HG03571 (cell line): ENCODE data around the gene RNPEPL1.

Experiments
- ATAC-seq: cut with Tn5 transposase; IDR thresholded peaks from one replicate; pipeline ENCODE4 v1.9.1; 2021; ENCODE audit not compliant: unreplicated experiment

RNPEPL1 gene

DNA sequence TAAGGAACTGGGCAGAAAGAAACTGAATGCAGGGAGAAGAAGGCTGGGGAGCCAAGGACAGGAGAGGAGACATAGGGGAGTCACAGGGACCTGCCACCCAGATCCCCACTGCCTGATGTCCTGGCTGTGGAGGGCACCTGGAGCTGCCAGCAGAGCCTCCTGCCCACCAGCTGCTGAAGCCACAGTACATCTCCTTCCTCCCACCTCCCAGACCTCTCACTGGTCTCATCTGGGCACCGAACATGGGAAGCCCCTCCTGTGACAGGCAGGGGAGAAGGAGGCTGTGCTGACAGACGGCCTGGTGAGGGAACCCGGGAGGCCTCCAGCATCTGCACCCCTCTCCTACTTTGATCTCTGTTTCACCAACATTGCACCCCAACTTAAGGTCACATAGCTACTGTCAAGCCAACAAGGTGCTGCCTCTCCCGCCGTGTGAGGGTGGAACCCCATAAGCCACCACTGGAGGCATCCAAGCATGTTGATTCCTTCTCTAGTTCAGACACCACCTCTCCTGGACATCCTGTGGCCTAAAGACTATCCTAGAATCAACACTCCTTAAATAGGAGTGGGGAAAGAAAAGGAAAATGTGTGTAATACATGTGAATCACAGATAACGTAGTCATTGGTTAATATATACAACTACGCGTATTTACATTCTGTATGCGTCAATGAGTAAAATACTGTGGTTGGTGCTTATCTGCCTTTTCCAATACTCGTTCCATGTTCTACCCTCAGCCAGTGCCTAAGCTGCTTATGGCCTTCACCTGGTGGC lies 3.5 kb upstream of the RNPEPL1 start:
- no peak for ATAC-seq

DNA sequence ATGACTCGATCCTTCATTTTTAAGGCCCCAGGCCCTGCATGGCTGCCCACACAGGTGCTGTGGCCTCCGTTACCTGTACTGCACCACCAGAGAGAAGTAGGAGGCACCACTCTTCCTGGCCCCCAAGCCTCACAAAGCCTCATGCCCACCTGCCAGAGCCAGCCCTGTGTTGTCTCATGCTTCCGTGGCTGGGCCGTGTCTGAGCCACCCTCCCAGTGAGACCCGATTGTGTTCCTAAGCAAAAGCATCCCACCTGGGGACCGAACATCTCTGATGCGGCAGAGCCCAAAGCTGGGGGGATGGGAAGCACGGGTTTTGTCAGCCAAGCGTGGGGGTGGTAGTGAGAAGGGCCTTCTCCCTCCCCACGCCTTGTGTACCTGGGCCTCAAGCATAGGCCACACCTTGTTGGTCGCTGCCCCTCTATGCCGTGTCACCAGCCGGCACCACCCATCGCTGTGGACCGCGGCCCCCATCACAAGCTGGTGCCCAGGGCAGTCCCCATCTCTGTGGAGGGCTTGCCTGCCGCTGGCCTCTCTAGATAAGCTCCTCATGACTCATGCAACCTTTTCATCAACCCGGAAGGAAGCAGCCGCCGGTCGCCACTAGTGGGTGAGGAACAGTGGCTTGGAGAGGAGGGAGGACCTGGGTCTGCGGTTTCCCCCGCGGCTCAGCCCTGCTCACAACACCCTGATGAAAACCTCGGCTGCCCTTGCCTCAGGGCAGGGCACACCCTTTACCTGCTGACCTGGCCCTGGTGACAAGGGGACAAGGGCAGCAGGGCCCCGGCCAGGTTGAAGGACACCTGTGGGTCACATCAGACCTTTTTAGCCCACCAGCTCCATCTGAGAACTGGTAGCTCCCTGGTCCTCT lies 2.7 kb upstream of the RNPEPL1 start:
- peak; percentile 31 for ATAC-seq

GRCh38 chr2:240566203-240567136 lies 1.8 kb upstream of the RNPEPL1 start:
- ATAC-seq = peak; percentile 42

DNA sequence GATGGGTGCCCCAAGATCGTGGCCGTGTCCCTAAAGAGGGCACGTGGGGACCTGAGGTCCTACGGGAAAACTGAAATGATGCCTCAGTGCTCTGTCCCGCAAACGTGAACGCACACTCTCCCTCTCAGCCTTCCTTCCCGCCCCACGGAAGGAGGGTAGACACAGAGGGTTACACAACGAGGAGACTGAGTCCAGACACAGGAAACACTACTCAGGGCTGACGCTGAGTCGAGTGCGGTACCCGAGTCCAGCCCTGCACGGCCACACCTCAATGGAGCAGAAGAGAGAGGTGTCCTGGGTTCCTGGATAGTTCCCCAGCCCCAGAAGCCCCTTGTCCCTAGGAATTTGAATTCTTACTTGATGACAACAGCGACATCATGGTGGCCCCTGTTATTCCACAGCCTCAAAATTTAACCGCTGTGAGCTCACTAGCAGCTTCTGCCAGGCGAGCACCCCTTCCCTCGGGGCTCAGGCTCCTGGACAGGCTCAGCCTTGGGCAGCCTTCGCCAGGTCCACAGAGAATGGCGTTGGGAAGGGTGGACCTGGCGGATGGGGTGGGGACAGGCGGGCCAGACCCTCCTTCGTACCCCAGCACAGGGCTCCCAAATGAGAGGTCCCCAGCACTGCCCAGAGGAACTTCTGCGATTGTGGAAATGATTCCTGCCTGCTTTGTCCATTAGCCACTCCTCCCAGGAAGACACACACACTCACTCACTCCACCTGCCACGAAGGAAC lies 980 bp upstream of the RNPEPL1 start:
- no peak for ATAC-seq

DNA sequence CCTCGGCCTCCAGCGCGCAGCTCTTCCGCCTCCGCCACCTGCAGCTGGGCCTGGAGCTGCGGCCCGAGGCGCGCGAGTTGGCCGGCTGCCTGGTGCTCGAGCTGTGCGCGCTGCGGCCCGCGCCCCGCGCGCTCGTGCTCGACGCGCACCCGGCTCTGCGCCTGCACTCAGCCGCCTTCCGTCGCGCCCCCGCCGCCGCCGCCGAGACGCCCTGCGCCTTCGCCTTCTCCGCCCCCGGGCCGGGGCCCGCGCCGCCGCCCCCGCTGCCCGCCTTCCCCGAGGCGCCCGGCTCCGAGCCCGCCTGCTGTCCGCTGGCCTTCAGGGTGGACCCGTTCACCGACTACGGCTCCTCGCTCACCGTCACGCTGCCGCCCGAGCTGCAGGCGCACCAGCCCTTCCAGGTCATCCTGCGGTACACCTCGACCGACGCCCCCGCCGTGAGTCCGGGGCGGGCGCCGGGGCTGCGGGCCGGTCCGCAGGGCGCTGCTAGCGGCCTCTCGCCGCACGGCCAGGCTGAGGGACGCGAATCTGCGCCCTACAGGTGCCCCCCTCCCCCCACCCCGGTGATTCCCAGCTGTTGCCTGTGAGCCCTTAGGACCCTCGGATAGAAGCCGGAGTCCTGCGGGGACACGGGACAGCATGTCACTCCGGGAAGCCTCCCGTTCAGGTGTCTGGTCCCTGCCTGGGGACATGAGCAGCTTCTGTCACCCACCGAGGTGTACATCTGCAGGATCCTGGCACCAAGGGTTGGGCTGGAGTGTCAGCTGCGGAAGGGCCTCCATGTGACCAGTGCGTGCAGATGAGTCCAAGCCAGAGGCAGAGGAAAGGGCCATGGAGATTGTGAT lies 616 bp downstream of the RNPEPL1 start:
- peak; percentile 19 for ATAC-seq

DNA sequence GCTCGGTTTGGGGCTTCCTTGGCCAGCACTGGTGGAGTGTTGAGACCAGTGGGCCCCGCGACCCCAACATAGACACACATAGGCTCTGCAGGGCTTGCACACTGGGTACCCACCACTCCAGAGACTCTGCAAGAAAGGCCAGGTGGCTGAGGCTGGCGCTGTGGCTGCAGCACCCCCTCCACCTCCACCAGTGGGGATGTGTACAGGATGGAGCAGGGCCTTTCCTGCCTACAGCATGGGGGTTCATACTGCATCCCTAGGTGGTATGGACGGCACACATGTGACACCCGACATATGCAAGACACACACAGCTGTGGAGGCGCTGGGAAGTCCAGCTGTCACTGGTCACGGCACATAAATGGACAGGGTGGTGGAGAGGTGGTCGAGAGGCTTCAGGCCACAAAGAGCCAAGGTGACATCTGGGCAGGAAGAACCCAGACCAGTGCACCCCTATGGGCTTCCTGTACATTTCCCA lies 1.3 kb downstream of the RNPEPL1 start:
- ATAC-seq = no peak

DNA sequence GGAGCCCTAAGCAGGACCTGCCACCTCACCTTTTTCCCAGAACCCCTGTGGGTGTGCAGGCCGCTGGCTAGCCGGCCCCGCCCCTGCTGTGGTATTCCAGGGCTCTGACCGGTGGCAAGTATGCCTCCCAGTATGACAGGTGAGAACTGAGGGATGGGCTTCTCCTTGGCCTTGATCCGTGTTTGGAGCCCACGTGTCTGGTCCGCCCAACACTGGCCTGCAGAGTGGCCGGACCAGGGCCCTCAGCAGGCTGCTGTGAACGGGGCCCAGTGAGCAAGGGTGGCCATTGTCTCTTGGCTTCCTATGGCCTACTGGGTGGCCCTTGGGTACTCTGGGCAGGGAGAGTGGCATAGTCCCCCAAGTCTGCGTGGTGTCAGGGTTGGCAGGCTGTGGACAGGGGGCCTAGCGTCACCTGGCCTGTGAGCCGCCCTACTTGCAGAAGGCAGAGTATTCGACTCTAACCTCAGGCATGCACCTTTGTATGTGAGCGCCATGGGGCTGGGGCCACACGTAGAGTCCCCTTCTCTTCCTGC lies 1.8 kb downstream of the RNPEPL1 start:
- no peak for ATAC-seq

GRCh38 chr2:240570531-240571313 lies 2.4 kb downstream of the RNPEPL1 start:
- no peak for ATAC-seq

- no peak for ATAC-seq
These were observed 3.2 kb downstream of the RNPEPL1 start for GRCh38 chr2:240571314-240571973.

- no peak for ATAC-seq
These were observed 4.1 kb downstream of the RNPEPL1 start for GRCh38 chr2:240572141-240573031.

DNA sequence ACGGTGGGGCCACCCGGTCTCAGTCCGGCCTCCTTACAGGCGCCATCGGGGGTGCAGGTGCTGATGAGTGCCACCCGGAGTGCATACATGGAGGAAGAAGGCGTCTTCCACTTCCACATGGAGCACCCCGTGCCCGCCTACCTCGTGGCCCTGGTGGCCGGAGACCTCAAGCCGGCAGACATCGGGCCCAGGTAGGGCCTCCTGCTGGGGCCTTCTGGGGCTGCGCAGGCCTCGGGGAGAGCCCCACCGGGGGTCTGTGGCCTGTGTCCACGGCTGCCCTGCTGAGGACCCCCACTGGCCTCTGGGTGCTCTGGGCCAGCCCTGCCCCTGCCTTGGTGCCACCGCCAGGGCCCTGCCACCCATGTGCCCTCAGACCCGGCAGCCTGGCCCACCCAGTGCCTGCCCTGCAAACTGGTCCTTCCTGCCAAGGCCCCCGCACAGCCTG lies 4.8 kb downstream of the RNPEPL1 start:
- ATAC-seq = no peak

GRCh38 chr2:240573516-240574385 lies 5.5 kb downstream of the RNPEPL1 start:
- ATAC-seq = no peak

DNA sequence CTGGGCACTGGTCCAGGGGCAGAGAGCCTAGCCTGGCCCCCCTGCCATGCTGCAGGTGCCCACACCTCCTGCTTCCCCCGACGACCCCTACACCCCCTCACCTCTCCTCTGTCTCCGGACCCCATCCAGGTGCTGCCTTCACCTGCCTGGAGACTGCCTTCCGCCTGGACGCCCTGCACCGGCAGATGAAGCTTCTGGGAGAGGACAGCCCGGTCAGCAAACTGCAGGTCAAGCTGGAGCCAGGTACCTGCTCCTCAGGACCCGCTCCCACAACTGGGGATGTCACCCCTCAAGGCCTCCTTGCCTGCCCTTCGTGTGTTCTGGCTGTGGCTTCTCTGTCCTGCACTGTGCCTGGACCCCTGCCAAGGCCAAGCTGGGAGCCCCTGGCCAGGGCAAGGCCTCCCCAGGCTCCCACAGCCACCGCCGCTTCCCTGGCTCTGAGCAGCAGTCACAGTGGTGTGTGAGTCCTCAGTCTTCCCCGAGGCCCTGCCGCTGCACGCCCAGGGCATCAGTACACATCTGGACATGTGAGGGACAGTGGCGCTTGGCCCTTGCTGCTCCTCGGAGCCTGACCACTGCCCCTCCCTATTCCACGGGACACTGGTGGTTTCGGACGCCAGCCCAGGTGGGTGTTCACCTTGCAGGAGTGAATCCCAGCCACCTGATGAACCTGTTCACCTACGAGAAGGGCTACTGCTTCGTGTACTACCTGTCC lies 6.3 kb downstream of the RNPEPL1 start:
- ATAC-seq = no peak

GRCh38 chr2:240575101-240575965 lies 7.0 kb downstream of the RNPEPL1 start:
- ATAC-seq = no peak
